GM21723 (cell line): ENCODE data around the gene S1PR4.
"Not testable (repeated sequence)": the region's sequence is repeated elsewhere in the genome, so short reads cannot be mapped to it uniquely, and the experiment has no call there.

ENCODE experiments used
- ATAC-seq: cut with Tn5 transposase; IDR thresholded peaks from one replicate; pipeline ENCODE4 v1.9.1; 2021; ENCODE audit warnings: mild to moderate bottlenecking, moderate library complexity; ENCODE audit not compliant: unreplicated experiment

S1PR4 gene

DNA sequence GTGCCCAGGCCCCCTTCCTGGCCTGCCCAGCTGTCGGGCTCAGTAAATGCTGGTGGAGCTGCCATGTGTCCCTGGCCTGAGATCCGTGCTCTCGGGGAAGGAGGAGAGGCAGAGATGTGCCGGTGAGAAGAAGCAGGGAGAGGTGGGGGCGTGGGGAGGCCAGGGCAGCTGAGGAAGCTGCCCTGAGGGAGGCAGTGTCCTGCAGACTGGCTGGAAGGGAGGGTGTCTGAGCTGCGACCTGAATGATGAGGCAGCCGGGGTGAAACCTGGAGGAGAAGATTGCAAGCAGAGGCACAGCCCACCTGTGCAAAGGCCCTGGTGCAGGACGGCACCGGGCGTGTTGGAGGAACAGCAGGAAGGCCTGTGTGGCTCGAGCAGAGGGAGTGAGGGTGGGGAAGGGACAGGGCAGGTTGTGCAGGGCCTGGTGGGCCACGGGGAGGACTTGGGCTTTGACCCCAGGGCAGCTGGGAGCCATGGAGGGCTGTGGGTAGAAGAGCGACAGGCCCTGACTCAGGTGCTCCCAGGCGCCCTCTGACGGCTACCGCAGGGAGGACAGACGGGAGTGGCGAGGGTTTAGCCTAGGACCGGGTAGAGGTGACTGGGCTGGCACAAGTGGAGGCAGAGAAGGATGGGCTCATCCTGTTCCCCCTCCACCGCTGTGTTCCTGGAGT is 31.9 kb downstream of the S1PR4 start:
- ATAC-seq, result no peak

DNA sequence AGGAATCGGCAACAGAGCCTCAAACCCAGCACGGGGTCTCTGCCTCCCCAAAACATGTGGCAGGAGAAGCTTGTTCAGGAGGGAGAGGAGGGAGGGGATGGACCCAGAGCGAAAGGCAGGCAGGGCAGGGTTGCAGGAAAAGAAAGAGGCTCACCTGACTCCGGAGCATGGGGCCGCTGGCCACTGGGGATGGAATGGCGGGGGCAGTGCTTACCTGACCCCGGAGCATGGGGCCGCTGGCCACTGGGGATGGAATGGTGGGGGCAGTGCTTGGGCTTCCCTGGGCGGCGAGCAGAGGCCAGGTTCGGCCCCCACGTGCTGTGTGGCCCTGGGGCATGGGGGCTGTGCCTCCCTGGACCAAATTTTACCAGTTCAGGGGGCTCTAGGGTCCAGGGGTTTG is 32.6 kb downstream of the S1PR4 start:
- no peak for ATAC-seq

DNA sequence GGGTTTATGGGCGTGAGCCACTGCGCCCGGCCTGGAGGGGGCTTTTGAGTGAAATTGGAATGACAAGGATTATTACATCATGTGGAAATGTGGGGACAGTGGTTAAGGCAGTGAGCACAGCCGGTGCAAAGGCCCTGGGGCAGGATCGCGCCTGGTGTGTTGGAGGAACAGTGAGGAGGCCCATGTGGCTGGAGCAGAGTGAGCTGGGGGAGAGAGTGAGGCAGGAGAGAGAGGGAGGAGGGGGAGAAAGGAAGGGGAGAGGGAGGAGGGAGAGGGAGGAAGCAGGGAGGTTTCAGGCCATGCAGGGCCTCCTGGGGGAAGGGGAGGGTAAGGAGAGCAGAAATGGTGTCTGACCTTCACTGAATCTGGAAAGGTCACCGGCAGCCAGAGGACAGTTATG is 34.6 kb downstream of the S1PR4 start:
- no peak for ATAC-seq

DNA sequence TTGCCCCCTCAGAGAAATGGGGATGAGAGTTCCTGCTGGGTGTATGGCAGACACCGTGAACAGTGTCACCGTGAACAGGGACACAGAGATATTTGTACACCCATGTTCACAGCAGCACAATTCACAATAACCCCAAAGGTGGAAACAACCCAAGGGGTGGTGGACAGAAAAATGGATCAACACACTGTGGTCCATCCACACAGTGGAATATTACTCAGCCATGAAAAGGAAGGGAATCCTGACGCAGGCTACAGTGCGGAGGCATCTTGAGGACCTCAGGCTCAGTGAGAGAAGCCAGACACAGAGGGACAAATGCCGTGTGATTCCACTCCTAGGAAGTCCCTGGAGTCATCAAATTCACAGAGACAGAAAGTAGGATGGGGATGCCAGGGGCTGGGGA is 38.3 kb downstream of the S1PR4 start:
- ATAC-seq, result no peak

DNA sequence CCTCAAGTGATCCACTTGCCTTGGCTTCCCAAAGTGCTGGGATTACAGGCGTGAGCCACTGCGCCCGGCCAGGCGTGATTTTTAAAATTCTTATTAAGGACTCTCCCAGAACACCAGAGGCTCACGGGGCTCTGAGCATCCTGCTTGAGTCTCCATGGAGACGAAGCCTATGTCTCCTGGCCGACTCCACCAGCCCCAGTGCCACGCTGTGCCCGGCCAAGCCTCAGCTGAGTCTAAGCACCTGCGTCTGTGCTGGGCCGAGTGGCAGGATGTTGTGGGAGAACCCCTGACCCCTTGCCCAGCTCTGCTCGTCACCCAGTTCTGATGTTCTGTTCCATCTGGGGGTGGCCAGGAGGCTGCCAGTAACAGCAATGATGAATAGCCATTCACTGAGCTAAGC is 42.0 kb downstream of the S1PR4 start:
- ATAC-seq, result no peak

DNA sequence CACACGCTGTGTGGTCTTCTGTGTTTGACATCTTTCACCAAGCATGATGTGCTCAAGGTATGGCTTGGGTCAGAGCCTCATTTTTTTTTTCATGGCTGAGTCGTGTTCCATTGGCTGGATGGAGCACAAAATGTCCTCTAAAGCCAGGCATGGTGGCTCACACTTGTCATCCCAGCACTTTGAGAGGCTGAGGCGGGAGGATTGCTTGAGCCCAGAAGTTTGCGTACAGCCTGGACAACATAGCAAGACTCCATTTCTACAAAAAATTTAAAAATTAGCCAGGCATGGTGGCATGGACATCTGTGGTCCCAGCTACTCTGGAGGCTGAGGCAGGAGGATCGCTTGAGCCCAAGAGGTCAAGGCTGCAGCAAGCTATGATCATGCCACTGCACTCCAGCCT is 43.0 kb downstream of the S1PR4 start:
- not testable (repeated sequence) for ATAC-seq

DNA sequence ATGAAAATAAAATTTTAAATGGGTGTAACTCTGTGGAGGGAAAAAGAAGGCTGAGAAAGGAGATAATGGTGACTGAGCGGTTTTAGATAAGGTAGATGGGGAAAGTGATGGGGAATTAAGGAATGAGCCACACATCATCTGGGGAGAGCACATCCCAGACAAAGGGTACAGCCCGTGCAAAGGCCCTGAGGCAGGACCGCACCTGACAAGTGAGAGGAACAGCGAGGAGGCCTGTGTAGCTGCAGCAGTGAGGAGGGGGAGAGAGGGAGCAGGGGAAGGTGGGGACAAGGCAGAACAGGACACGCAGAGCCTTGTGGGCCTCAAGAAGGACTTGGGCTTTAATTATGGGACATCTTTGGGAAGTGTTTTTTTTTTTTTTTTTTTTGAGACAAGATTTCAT is 44.1 kb downstream of the S1PR4 start:
- no peak for ATAC-seq

DNA sequence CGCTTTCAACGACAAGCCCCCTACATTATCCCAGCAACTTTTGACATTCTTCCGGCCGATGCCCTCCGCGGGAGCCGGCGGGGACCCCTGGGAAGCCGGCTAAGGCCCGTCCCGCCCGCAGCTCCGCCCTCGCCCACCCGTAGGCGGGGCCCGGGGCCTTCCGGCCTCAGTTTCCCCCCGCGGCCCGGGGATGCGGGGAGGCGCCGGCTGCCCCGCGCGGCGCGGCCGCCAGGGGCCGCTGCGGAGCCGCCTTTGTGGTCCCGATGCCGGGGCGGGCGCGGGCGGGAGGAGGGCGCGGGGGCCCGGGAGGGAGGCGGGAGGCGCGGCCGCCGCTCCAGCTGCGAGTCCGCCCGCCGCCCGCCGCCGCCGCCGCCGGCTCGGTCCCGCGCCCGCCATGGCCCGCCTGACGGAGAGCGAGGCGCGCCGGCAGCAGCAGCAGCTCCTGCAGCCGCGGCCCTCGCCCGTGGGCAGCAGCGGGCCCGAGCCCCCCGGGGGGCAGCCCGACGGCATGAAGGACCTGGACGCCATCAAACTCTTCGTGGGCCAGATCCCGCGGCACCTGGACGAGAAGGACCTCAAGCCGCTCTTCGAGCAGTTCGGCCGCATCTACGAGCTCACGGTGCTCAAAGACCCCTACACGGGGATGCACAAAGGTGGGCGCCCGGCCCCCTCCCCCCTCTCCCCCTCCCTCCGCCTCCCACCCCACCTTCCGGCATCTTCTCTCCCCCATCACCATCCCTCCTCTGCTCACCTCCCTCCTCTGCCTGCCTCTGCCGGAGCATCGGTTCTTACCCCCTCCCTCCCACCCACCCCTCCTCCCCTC is 46.0 kb downstream of the S1PR4 start, which contains the start of gene CELF5:
Gene CELF5 (plus strand): TSS at position 316 of the 823 bp plus-strand sequence. CDS start 79 bp downstream, at position 395.
- ATAC-seq, result no peak

DNA sequence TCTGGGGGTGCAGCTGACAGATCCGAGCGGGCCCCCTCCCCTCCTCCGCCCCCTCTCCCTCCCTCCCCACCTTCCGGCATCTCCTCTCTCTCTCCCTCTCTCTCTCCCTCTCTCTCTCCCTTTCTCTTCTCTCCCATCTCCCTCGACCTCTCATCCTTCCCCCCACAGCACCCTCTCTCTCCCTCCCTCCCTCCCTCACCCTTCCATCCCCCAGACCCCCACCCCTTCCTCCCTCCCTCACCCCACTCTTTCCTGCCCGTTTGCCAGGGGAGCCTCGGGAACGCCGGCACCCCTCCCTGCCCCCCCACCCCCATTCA is 46.6 kb downstream of the S1PR4 start:
- ATAC-seq, result no peak

DNA sequence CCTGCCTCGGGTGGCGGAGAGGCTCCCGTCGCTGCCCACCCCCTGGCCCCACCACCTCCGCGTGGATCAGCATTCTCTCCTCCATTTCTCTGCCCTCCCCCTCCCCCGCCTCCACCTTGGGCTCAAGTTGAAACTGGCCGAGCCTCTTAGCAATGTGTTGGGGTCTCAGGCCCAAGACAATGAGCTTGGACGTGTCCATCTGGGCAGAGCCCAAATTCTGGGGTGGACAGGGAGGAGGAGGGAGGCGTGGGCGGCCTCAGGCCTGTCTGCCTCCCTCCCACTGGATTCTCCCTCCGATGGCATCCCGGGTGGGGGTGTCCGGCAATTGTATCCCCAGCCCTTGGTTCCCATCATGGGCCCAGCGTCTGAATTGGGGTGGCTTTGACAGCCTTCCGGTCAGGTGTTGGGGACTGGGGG is 47.1 kb downstream of the S1PR4 start:
- ATAC-seq, result no peak

DNA sequence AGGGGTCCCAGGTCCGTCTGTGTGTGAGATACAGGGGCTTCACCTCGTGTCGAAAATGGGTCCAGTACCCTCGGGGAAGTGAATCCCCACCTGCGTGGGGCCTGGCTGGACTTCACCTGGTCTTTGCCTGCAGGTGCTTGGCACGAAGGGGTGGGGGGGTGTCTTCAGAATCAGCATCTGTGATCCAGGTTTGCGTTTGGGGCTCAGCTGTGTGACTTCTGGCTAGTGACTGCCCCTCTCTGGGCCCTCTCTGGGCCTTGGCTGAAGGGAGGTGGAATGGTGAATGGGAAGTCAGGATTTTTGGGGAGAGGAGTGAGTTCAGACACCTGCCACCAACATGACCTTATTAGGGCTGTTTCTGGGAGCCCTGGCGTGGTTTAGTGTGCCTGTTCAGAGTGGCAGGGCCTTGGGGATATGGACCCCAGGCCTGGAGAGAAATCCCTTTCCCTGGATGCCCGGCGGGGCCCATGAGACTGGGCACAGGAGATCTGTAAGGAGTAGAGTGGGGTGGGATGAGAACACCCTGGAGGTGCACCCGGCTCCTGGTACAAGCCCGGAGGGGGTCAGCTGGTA is 48.6 kb downstream of the S1PR4 start:
- no peak for ATAC-seq

DNA sequence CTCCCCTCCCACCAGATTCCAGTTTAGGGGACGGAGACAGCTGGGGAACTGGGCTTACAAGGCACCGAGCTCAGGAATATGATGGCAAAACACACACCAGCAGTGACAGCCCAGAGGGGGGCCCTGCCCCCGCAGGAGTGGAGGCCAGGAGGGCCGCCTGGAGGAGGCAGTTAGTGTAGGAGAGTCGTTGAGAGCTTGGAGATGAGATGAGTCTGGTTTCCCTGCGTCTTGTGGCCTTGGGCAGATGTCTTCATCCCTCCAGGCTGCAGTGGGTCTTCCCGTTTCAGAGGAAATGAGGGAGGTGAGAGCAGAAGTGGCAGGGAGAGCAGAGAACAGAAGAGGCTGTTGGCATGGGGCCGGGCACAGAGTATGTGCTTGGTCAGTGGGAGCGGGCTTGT is 50.8 kb downstream of the S1PR4 start:
- no peak for ATAC-seq
